HL-60 (cell line): ENCODE measurements around the gene IGLON5.

ENCODE experiments used
- DNase-seq, 2 experiments: peaks; one replicate each; pipeline ENCODE4 v3.0.0-alpha.2; 2010 to 2020; ENCODE audit warnings: low read depth in 1 of 2, low spot score in 1 of 2
- H3K27ac ChIP-seq: fragments of 250-450 bp; sonication (Bioruptor Pico); replicated peaks from 2 replicates; pipeline ENCODE4 v1.5.1; 2020; ENCODE audit warnings: mild to moderate bottlenecking, moderate library complexity
- H3K27me3 ChIP-seq: fragments of 250-450 bp; sonication (Bioruptor Pico); 2 replicates; pipeline ENCODE4 v1.5.1; 2021; ENCODE audit warnings: mild to moderate bottlenecking, moderate library complexity; ENCODE audit not compliant: insufficient read depth, poor library complexity, severe bottlenecking
- H3K4me3 ChIP-seq: replicated peaks from 2 replicates; pipeline ENCODE4 v1.5.1; 2011; ENCODE audit warnings: mild to moderate bottlenecking, control low read depth, low read length; ENCODE audit not compliant: insufficient read depth
- CTCF ChIP-seq: IDR thresholded peaks from one replicate; pipeline ENCODE4 v1.5.1; 2011; ENCODE audit warnings: low read length, control low read depth, inconsistent platforms; ENCODE audit not compliant: insufficient read depth
- GABPA ChIP-seq: IDR thresholded peaks from 2 replicates; pipeline ENCODE4 v1.6.1; 2012; ENCODE audit warnings: low read depth
- POLR2AphosphoS5 ChIP-seq: IDR thresholded peaks from 2 replicates; pipeline ENCODE4 v1.6.1; 2012; ENCODE audit warnings: low read depth
- REST ChIP-seq: IDR thresholded peaks from 2 replicates; pipeline ENCODE4 v1.6.1; 2012; ENCODE audit warnings: low read depth; ENCODE audit not compliant: insufficient replicate concordance
- SPI1 ChIP-seq: IDR thresholded peaks from 2 replicates; pipeline ENCODE4 v1.6.1; 2012; ENCODE audit warnings: low read depth, mild to moderate bottlenecking, borderline replicate concordance

Gene IGLON5

GRCh38 chr19:51329411-51329810 lies 18.0 kb downstream of the IGLON5 start:
- DNase-seq, result no peak
- Histone ChIP-seq H3K27ac (no peak overlapping the region), H3K27me3 (peaks cover 10% of the 10 kb centered on the region), H3K4me3 (no peak overlapping the region)
- TF ChIP-seq GABPA (no peak), SPI1 (no peak), REST (no peak), POLR2AphosphoS5 (no peak), CTCF (no peak)

GRCh38 chr19:51330366-51330765 lies 18.9 kb downstream of the IGLON5 start:
- TF ChIP-seq REST, result no peak
- TF ChIP-seq POLR2AphosphoS5, result no peak
- no peak for TF ChIP-seq GABPA
- TF ChIP-seq CTCF, result no peak
- no peak for TF ChIP-seq SPI1
- Histone ChIP-seq H3K27me3 (peaks cover 8% of the 10 kb centered on the region), H3K4me3 (no peak overlapping the region), H3K27ac (no peak overlapping the region)
- DNase-seq, result no peak

- DNase-seq, result no peak
- TF ChIP-seq POLR2AphosphoS5 (no peak), REST (no peak), GABPA (no peak), SPI1 (no peak), CTCF (no peak)
- Histone ChIP-seq H3K27ac (no peak overlapping the region), H3K4me3 (no peak overlapping the region), H3K27me3 (peaks cover 8% of the 10 kb centered on the region)
These were observed 19.7 kb downstream of the IGLON5 start for GRCh38 chr19:51331193-51331592.
